Suprapubic skin (tissue), 4 donors: Measurements from ENCODE around the gene IDH3B. TPM values are rescaled to one million over a fixed set of nuclear protein-coding genes. Genes with fewer than 3 reads are reported as not detected.

Source experiments
- DNase-seq, 2 donors: peaks; one replicate each; pipeline ENCODE4 v3.0.0-alpha.2; 2019; ENCODE audit warnings: low spot score in 2 of 2
- H3K27ac ChIP-seq: fragments of 200-600 bp; sonication (generic); one replicate; pipeline ENCODE4 v1.5.1; 2019
- H3K27me3 ChIP-seq: fragments of 200-600 bp; sonication (generic); one replicate; pipeline ENCODE4 v1.5.1; 2019
- H3K36me3 ChIP-seq: fragments of 200-600 bp; sonication (generic); one replicate; pipeline ENCODE4 v1.5.1; 2019
- H3K4me1 ChIP-seq: fragments of 200-600 bp; sonication (generic); one replicate; pipeline ENCODE4 v1.5.1; 2019
- H3K4me3 ChIP-seq: fragments of 200-600 bp; sonication (generic); one replicate; pipeline ENCODE4 v1.5.1; 2019; ENCODE audit warnings: mild to moderate bottlenecking
- H3K9me3 ChIP-seq: fragments of 200-600 bp; sonication (generic); one replicate; pipeline ENCODE4 v1.5.1; 2019
- EP300 ChIP-seq: sonication (generic); formaldehyde crosslinking; IDR thresholded peaks from one replicate; pipeline ENCODE4 v1.6.1; 2017; ENCODE audit warnings: antibody characterized with exemption
- POLR2A ChIP-seq, 2 donors: fragments of 450-650 bp; IDR thresholded peaks; one replicate each; pipeline ENCODE4 v1.6.1; 2017; ENCODE audit warnings: antibody characterized with exemption in 2 of 2, mild to moderate bottlenecking in 2 of 2, moderate library complexity in 2 of 2
- POLR2AphosphoS5 ChIP-seq, 3 donors: sonication (generic); formaldehyde crosslinking; IDR thresholded peaks; one replicate each; pipeline ENCODE4 v1.6.1; 2017; ENCODE audit warnings: antibody characterized with exemption in 3 of 3
- WGBS: methylation state at CpG from one replicate; pipeline ENCODE4 v1.1.5; 2018; 5-methylcytosine and 5-hydroxymethylcytosine counted together
- total RNA-seq, 4 donors: library from RNA; depleted of rRNA; stranded (reverse); fragments of >200 nt; gene quantifications; one replicate each; pipeline ENCODE4 v1.1.0, GENCODE V29; 2016
- TF ChIP-seq, protein P1 (sequence below), 2 donors: fragments of 200-600 bp in 1 of 2; fragments of 450-650 bp in 1 of 2; sonication (generic) in 1 of 2; IDR thresholded peaks; one replicate each; pipeline ENCODE4 v1.5.1; 2016 to 2019; ENCODE audit warnings: antibody characterized with exemption in 2 of 2, mild to moderate bottlenecking in 1 of 2, moderate library complexity in 1 of 2

Gene IDH3B
- total RNA-seq, 4 donors from 2014 or later = 119 to 135 (median 121) TPM

DNA sequence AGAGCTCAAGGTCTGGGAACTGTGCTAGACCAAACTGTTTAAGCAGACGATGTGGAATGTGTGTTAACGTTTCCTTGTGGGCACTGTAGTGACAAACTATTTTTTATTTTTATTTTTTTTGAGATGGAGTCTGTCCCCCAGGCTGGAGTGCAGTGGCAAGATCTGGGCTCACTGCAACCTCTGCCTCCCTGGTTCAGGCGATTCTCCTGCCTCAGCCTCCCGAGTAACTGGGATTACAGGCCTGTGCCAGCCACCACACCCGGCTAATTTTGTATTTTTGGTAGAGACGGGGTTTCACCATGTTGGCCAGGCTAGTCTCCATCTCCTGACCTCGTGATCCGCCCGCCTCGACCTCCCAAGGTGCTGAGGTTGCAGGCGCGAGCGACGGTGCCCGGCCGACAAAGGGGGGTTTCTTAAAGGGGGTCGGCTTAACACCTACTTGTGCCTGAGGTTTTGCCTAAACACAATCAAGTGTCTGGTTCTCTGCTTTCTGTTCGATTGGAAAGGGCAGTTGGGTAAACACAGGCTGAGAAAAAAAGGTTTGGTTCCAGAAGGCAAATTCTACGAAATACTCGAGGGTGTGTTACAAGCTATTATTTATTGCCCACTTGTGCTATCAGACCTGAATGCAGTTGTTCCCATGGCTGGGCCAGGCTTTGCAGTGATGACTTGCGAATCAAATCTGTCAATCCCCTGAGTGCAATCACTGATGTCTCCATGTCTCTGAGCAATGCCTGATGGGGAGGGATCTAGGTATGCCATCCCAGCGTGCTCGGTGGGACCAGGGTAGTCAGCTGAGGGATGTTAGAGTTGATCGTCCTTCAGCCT, 10.2 kb downstream of the IDH3B start:
- H3K4me1 ChIP-seq = peaks cover 29% of the 10 kb centered on the region
- H3K36me3 ChIP-seq = peaks cover 47% of the 10 kb centered on the region
- 42% methylated on average over 24 of the region's 24 CpGs for WGBS
- no peak for DNase-seq
- H3K27ac ChIP-seq = no peak overlapping the region
- no peaks in the 10 kb centered on the region for H3K27me3 ChIP-seq
- peak overlapping the region; percentile 97 for H3K4me3 ChIP-seq
- no peak for TF ChIP-seq EP300
- TF ChIP-seq POLR2AphosphoS5 (IDR thresholded peaks at IDR 0.05) = no peak
- TF ChIP-seq, protein P1, sequence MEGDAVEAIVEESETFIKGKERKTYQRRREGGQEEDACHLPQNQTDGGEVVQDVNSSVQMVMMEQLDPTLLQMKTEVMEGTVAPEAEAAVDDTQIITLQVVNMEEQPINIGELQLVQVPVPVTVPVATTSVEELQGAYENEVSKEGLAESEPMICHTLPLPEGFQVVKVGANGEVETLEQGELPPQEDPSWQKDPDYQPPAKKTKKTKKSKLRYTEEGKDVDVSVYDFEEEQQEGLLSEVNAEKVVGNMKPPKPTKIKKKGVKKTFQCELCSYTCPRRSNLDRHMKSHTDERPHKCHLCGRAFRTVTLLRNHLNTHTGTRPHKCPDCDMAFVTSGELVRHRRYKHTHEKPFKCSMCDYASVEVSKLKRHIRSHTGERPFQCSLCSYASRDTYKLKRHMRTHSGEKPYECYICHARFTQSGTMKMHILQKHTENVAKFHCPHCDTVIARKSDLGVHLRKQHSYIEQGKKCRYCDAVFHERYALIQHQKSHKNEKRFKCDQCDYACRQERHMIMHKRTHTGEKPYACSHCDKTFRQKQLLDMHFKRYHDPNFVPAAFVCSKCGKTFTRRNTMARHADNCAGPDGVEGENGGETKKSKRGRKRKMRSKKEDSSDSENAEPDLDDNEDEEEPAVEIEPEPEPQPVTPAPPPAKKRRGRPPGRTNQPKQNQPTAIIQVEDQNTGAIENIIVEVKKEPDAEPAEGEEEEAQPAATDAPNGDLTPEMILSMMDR (IDR thresholded peaks at IDR 0.05) = no peak
- no peak for TF ChIP-seq POLR2A (IDR thresholded peaks at IDR 0.05)
- H3K9me3 ChIP-seq = no peaks in the 10 kb centered on the region

DNA sequence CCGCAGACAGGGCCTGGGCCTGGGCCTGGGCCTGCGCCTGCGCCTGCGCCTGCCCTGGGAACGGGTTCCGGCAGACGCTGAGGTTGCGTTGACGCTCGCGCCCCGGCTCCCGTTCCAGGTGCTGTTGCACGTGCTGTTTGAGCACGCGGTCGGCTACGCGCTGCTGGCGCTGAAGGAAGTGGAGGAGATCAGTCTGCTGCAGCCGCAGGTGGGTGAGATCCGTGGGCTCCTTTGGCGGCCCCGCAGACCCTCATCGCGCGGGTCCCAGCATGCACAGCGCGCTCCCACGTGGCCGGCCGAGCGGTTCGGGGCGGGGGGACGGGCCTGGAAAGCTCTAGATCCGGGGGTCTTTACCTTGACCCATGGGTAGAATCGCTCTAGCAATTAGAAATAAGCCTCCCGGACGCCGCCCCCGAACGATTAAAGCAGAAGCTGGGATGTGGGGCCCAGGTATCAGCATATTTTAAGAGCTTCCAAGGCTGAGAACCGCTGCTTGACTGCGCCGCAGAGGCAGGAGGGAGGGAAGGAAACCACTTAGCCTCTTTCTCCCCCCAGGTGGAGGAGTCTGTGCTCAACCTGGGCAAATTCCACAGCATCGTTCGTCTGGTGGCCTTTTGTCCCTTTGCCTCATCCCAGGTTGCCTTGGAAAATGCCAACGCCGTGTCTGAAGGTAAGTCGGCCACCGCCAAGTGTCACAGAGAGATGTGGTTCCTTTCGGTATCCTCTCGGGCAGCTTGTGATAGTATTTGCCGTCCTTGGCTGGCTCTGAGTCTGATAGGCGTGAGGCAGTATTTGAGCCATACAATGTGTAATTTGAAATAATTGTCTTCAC, 11.1 kb downstream of the IDH3B start:
- Histone ChIP-seq H3K9me3 (no peaks in the 10 kb centered on the region), H3K4me1 (peaks cover 29% of the 10 kb centered on the region), H3K4me3 (peak overlapping the region; percentile 97), H3K27ac (peak overlapping the region; percentile 96), H3K27me3 (no peaks in the 10 kb centered on the region), H3K36me3 (peaks cover 39% of the 10 kb centered on the region)
- TF ChIP-seq EP300 = no peak
- no peak for TF ChIP-seq POLR2A (IDR thresholded peaks at IDR 0.05)
- TF ChIP-seq, protein P1 (IDR thresholded peaks at IDR 0.05) = no peak
- TF ChIP-seq POLR2AphosphoS5 (IDR thresholded peaks at IDR 0.05) = no peak
- WGBS = under 1% methylated on average over 29 of the region's 56 CpGs
- DNase-seq = peak in 1 of 2 donors; percentile 74

DNA sequence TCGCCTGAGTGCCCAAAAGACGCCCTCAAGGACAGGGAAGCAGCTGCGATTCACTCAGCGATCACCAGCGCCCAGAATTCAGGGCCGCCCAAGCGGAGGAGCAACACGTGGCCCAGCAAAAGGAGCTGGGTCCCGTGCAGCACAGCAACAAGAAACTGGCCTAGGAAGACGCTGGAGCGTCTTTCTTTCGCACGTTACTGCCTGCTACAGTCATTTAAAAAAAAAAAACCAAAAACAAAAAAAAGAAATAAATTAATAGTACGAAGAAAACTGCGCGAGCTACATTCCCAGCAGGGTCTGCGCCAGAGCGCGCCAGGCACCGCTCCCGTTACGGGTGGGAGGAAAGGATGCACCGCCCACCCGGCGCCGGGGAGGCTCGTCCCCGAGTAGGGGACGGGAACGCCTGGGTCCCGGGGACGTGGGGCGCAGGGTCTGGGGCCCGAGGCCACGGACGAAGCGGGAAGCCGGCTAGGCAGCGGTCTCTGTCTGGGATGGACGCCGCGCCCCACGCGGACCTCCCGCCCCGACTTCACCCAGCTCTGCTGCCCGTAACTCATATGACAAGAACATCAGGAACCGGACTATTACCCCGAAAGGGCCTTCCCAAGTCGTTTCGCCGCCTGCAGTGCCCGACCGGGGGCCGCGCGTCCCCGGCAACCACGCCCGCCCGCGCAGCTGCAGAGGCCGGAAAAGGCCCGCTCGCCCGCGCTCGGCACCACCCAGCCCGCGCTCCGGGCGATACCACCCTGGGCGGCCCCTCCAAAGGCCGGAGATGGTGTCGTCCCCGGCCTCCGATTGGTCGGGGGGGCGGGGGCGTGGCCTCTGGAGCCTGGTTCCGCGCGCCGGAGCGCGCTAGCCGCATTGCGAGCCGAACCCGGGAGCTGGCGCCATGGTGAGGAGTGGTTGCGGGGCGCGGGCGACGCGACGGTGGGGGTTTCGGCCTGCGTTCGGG, 12.0 kb downstream of the IDH3B start, which contains the start of gene NOP56:
Gene NOP56, plus strand, starts transcription at position 861 of the 952 bp plus-strand sequence. Its CDS starts 29 bp downstream, at position 890.
- under 1% methylated on average over 38 of the region's 101 CpGs for WGBS
- no peaks in the 10 kb centered on the region for H3K27me3 ChIP-seq
- H3K4me1 ChIP-seq = peaks cover 29% of the 10 kb centered on the region
- DNase-seq = peak; percentile 91 to 92
- TF ChIP-seq POLR2AphosphoS5 (IDR thresholded peaks at IDR 0.05) = peak in 2 of 3 donors; percentile 38 to 77
- TF ChIP-seq EP300 = no peak
- peak; percentile 38 to 81 for TF ChIP-seq POLR2A (IDR thresholded peaks at IDR 0.05)
- H3K4me3 ChIP-seq = peak within 1 kb of the TSS; percentile 97
- no peaks in the 10 kb centered on the region for H3K9me3 ChIP-seq
- H3K27ac ChIP-seq = peak within 1 kb of the TSS; percentile 96
- peaks cover 30% of the 10 kb centered on the region for H3K36me3 ChIP-seq

- no peak for TF ChIP-seq POLR2AphosphoS5 (IDR thresholded peaks at IDR 0.05)
- TF ChIP-seq EP300 = no peak
- TF ChIP-seq, protein P1 (IDR thresholded peaks at IDR 0.05) = no peak
- TF ChIP-seq POLR2A (IDR thresholded peaks at IDR 0.05) = no peak
- no peak overlapping the region for H3K27ac ChIP-seq
- H3K4me3 ChIP-seq = no peak overlapping the region
- no peaks in the 10 kb centered on the region for H3K9me3 ChIP-seq
- peaks cover 10% of the 10 kb centered on the region for H3K36me3 ChIP-seq
- no peaks in the 10 kb centered on the region for H3K4me1 ChIP-seq
- no peak for DNase-seq
- no peaks in the 10 kb centered on the region for H3K27me3 ChIP-seq
- WGBS = 56% methylated on average over 1 of the region's 1 CpG
Observed at GRCh38 chr20:2643708-2644107, 20.3 kb downstream of the IDH3B start.

DNA sequence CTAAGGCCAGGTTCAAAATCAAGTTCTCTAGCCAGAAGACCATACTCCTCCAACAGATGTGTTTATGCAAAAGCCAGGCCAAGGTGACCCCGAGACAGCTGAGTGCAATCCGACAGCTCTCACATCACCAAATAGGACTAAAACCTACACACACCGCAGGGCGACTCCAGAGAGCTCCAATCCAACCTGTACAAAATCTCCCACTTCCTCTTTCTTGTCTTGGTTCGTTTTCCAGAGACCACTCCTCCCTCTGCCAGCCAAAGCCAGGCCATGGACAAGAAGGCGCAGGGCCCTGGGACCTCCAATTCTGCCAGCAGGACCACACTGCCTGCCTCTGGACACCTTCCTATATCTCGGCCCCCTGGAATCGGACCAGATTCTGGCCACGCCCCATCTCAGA, 23.1 kb downstream of the IDH3B start:
- Histone ChIP-seq H3K36me3 (peaks cover 10% of the 10 kb centered on the region), H3K27me3 (no peaks in the 10 kb centered on the region), H3K4me1 (no peaks in the 10 kb centered on the region), H3K9me3 (no peaks in the 10 kb centered on the region), H3K27ac (no peak overlapping the region), H3K4me3 (no peak overlapping the region)
- WGBS = 84% methylated on average over 9 of the region's 9 CpGs
- DNase-seq = no peak
- TF ChIP-seq, protein P1 (IDR thresholded peaks at IDR 0.05) = no peak
- TF ChIP-seq POLR2A (IDR thresholded peaks at IDR 0.05) (no peak), EP300 (no peak), POLR2AphosphoS5 (IDR thresholded peaks at IDR 0.05) (no peak)
